H1 (cell line): ENCODE results near the gene CLEC2B.

Experiments
- CEBPB ChIP-seq: IDR thresholded peaks from 2 replicates; pipeline ENCODE4 v1.6.1; 2012; ENCODE audit warnings: low read depth, low read length
- CHD2 ChIP-seq: IDR thresholded peaks from 2 replicates; pipeline ENCODE4 v1.6.1; 2012; ENCODE audit warnings: low read length, improper control_type of control experiment
- CTCF ChIP-seq, 3 experiments: IDR thresholded peaks; 1 replicate in 2 of 3; 2 replicates in 1 of 3; pipeline versions ENCODE4 v1.5.1 to v1.6.1; 2011; ENCODE audit warnings: low read length in 3 of 3, mild to moderate bottlenecking in 3 of 3, inconsistent platforms in 2 of 3, low read depth in 1 of 3, moderate library complexity in 1 of 3; ENCODE audit not compliant: insufficient read depth in 1 of 3; ENCODE audit errors: control extremely low read depth in 1 of 3
- EP300 ChIP-seq, 2 experiments: IDR thresholded peaks; 1 replicate in 1 of 2; 2 replicates in 1 of 2; pipeline ENCODE4 v1.6.1; 2011 to 2012; ENCODE audit warnings: low read depth in 2 of 2, low read length in 2 of 2, mild to moderate bottlenecking in 2 of 2, borderline replicate concordance in 1 of 2, inconsistent platforms in 1 of 2, moderate library complexity in 1 of 2
- FOSL1 ChIP-seq: IDR thresholded peaks from 2 replicates; pipeline ENCODE4 v1.6.1; 2011; ENCODE audit warnings: mild to moderate bottlenecking, low read depth, low read length, moderate library complexity; ENCODE audit not compliant: insufficient read depth
- MAX ChIP-seq: IDR thresholded peaks from 2 replicates; pipeline ENCODE4 v1.6.1; 2012; ENCODE audit warnings: inconsistent platforms
- NRF1 ChIP-seq: IDR thresholded peaks from 2 replicates; pipeline ENCODE4 v1.6.1; 2011; ENCODE audit warnings: mild to moderate bottlenecking, low read depth, low read length, improper control_type of control experiment
- RBBP5 ChIP-seq: IDR thresholded peaks from 2 replicates; pipeline ENCODE4 v1.7.1; 2012; ENCODE audit warnings: low read depth, mild to moderate bottlenecking, inconsistent platforms, low read length, moderate library complexity, borderline replicate concordance
- TAF7 ChIP-seq: optimal IDR thresholded peaks from 2 replicates; pipeline ENCODE3; 2011; ENCODE audit warnings: low read depth, mild to moderate bottlenecking, inconsistent platforms, low read length, moderate library complexity, borderline replicate concordance
- YY1 ChIP-seq: IDR thresholded peaks from 2 replicates; pipeline ENCODE4 v1.6.1; 2011; ENCODE audit warnings: low read depth, mild to moderate bottlenecking, low read length

- no peak for TF ChIP-seq YY1
- TF ChIP-seq EP300 (IDR thresholded peaks at IDR 0.05; ENCODE audit: borderline replicate concordance in 1 of 2, low read depth in 2 of 2, low read length in 2 of 2) = no peak
- no peak for TF ChIP-seq NRF1
- no peak for TF ChIP-seq CEBPB
- TF ChIP-seq MAX = no peak
- TF ChIP-seq TAF7 = no peak
- no peak for TF ChIP-seq RBBP5
- no peak for TF ChIP-seq FOSL1
- TF ChIP-seq CHD2 = no peak
- TF ChIP-seq CTCF (IDR thresholded peaks at IDR 0.05; ENCODE audit: control extremely low read depth in 1 of 3, insufficient read depth in 1 of 3, low read depth in 1 of 3, low read length in 3 of 3) = no peak
Measured at GRCh38 chr12:9906873-9907272, 37.7 kb upstream of the CLEC2B start.
